PC-9 (cell line): ENCODE results near the gene YWHAG. TPM values are rescaled to one million over a fixed set of nuclear protein-coding genes. Genes with fewer than 3 reads are reported as not detected.

Experiments
- BruUV-seq: library from RNA; stranded (reverse); fragments of 400-500 nt; replicated peaks from 2 replicates; lab custom pipeline; 2021; lab: Mats Ljungman, UMichigan
- CTCF ChIA-PET: fragments of 300-600 bp; sonication (Branson Sonifier 250); formaldehyde crosslinking; loops from one replicate; lab custom pipeline; 2022; ENCODE audit warnings: antibody characterized with exemption; lab: Charles Lee
- POLR2A ChIA-PET: fragments of 300-600 bp; sonication (Branson Sonifier 250); formaldehyde crosslinking; loops from one replicate; lab custom pipeline; 2022; ENCODE audit warnings: antibody characterized with exemption; ENCODE audit not compliant: unreplicated experiment; lab: Charles Lee
- DNase-seq, 2 experiments: peaks; one replicate each; pipeline versions ENCODE4 v3.0.0 to v3.0.0-alpha.2; 2015 to 2022; ENCODE audit warnings: mixed read lengths in 1 of 2
- H2AFZ ChIP-seq: fragments of 200-600 bp; sonication (generic); 2 replicates; pipeline ENCODE4 v1.8.1; 2017; ENCODE audit warnings: antibody characterized with exemption
- H3F3A ChIP-seq: fragments of 200-600 bp; sonication (generic); 2 replicates; pipeline ENCODE4 v1.8.1; 2017; ENCODE audit warnings: antibody characterized with exemption, mild to moderate bottlenecking, low read depth; ENCODE audit not compliant: insufficient read depth
- H3K27ac ChIP-seq: fragments of 200-600 bp; sonication (generic); 2 replicates; pipeline ENCODE4 v1.6.1; 2016; ENCODE audit warnings: mixed run types
- H3K27me3 ChIP-seq: fragments of 200-600 bp; sonication (generic); 2 replicates; pipeline ENCODE4 v1.6.1; 2016; ENCODE audit warnings: low read depth, mixed run types; ENCODE audit not compliant: insufficient read depth
- H3K36me3 ChIP-seq: fragments of 200-600 bp; sonication (generic); 2 replicates; pipeline ENCODE4 v1.6.1; 2016; ENCODE audit warnings: low read depth, mixed run types
- H3K4me1 ChIP-seq: fragments of 200-600 bp; sonication (generic); replicated peaks from 2 replicates; pipeline ENCODE4 v1.6.1; 2016; ENCODE audit warnings: mixed run types; ENCODE audit not compliant: insufficient read depth
- H3K4me2 ChIP-seq: fragments of 200-600 bp; sonication (generic); 2 replicates; pipeline ENCODE4 v1.6.1; 2017; ENCODE audit warnings: mixed run types
- H3K4me3 ChIP-seq: fragments of 200-600 bp; sonication (generic); 2 replicates; pipeline ENCODE4 v1.6.1; 2016; ENCODE audit warnings: mixed run types
- H3K79me2 ChIP-seq: fragments of 200-600 bp; sonication (generic); 2 replicates; pipeline ENCODE4 v1.6.1; 2017; ENCODE audit warnings: low read depth, mixed run types
- H3K9me2 ChIP-seq: fragments of 200-600 bp; sonication (generic); 2 replicates; pipeline ENCODE4 v1.8.1; 2017; ENCODE audit warnings: mild to moderate bottlenecking; ENCODE audit not compliant: insufficient read depth
- H3K9me3 ChIP-seq: fragments of 200-600 bp; sonication (generic); 2 replicates; pipeline ENCODE4 v1.8.1; 2016; ENCODE audit warnings: low read depth; ENCODE audit not compliant: insufficient read depth
- H4K20me1 ChIP-seq: fragments of 200-600 bp; sonication (generic); 2 replicates; pipeline ENCODE4 v1.8.1; 2017; ENCODE audit not compliant: insufficient read depth
- EZH2 ChIP-seq: fragments of 200-600 bp; sonication (generic); IDR thresholded peaks from 2 replicates; pipeline ENCODE4 v1.8.0; 2017; ENCODE audit warnings: antibody characterized with exemption, low read depth
- intact Hi-C: fragments of 100-400 bp; cut with micrococcal nuclease; formaldehyde crosslinking; loops from one replicate; pipeline ENCODE4 v1.10.0; 2022; ENCODE audit not compliant: unreplicated experiment
- total RNA-seq: library from RNA; stranded (reverse); gene quantifications from 2 replicates; pipeline ENCODE4 v1.2.3, GENCODE V29; 2021
- TF ChIP-seq, protein P1 (sequence below): fragments of 200-600 bp; sonication (generic); conservative IDR thresholded peaks from 2 replicates; pipeline ENCODE4 v1.6.1; 2017; ENCODE audit warnings: mixed run types, antibody characterized with exemption, mild to moderate bottlenecking, moderate library complexity

YWHAG gene
- total RNA-seq, 1 experiment from 2014 or later = 250 TPM

DNA sequence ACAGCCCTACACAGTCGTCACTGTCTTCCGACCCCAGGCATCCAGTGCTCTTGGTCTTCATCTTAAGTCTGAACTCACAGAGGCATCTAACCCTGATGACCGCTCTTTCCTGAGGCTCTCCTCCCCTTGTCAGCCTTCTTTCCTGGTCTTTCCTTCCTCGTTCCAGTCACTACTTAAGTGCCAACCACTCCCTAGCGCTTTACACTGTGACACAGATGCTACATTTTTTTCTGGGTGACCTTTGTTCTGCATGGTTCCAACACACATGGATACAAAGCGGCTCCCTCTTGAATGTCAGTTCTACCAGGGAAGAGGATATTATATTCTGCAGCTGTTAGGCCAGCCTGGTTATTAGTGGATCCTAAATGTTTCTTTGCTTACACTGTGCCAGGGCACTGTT is 12.7 kb downstream of the YWHAG start:
- Histone ChIP-seq H3K4me1 (peaks cover 32% of the 10 kb centered on the region), H3K27me3 (no peaks in the 10 kb centered on the region), H3K9me2 (no peaks in the 10 kb centered on the region), H3K27ac (no peak overlapping the region; the same call in 1 of the 2 replicates), H4K20me1 (peaks cover 63% of the 10 kb centered on the region), H3F3A (peaks cover 65% of the 10 kb centered on the region), H3K36me3 (peaks cover 57% of the 10 kb centered on the region), H3K9me3 (no peaks in the 10 kb centered on the region), H3K79me2 (peaks cover 97% of the 10 kb centered on the region), H2AFZ (no peak overlapping the region), H3K4me3 (no peak overlapping the region), H3K4me2 (no peak overlapping the region)
- no peak for TF ChIP-seq EZH2
- TF ChIP-seq, protein P1, sequence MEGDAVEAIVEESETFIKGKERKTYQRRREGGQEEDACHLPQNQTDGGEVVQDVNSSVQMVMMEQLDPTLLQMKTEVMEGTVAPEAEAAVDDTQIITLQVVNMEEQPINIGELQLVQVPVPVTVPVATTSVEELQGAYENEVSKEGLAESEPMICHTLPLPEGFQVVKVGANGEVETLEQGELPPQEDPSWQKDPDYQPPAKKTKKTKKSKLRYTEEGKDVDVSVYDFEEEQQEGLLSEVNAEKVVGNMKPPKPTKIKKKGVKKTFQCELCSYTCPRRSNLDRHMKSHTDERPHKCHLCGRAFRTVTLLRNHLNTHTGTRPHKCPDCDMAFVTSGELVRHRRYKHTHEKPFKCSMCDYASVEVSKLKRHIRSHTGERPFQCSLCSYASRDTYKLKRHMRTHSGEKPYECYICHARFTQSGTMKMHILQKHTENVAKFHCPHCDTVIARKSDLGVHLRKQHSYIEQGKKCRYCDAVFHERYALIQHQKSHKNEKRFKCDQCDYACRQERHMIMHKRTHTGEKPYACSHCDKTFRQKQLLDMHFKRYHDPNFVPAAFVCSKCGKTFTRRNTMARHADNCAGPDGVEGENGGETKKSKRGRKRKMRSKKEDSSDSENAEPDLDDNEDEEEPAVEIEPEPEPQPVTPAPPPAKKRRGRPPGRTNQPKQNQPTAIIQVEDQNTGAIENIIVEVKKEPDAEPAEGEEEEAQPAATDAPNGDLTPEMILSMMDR = no peak
- no TSS peak for BruUV-seq
- CTCF ChIA-PET = no interaction called here
- peak; percentile 23 to 41 for DNase-seq
- POLR2A ChIA-PET = no interaction called here
- intact Hi-C loops = no loop called here

DNA sequence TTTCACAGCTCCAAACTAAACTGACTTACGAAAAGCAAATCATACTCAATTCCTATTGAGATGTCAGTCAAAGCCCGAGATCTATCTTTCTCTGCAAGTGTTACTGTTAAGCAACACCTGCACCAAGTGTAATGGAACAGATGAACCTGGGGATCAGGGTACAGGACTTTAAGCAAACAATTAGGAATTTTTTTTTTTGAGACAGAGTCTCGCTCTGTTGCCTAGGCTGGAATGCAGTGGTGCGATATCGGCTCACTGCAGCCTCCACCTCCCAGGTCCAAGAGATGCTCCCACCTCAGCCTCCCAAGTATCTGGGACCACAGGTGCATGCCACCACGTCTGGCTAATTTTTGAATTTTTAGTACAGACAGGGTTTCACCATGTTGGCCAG is 14.9 kb downstream of the YWHAG start:
- Histone ChIP-seq H3K4me3 (no peak overlapping the region), H2AFZ (no peak overlapping the region), H3K27me3 (no peaks in the 10 kb centered on the region), H3K9me2 (no peaks in the 10 kb centered on the region), H3K4me2 (no peak overlapping the region), H3K36me3 (peaks cover 51% of the 10 kb centered on the region), H3F3A (peaks cover 74% of the 10 kb centered on the region), H3K9me3 (no peaks in the 10 kb centered on the region), H3K79me2 (peaks cover 97% of the 10 kb centered on the region), H4K20me1 (peaks cover 41% of the 10 kb centered on the region), H3K27ac (peak overlapping the region; percentile 84; the same call in 1 of the 2 replicates), H3K4me1 (peaks cover 54% of the 10 kb centered on the region)
- TF ChIP-seq, protein P1 = no peak
- no peak for TF ChIP-seq EZH2
- no TSS peak for BruUV-seq
- ChIA-PET POLR2A (no interaction called here), CTCF (interaction anchor here (0.7 kb wide), 1 partner anchor 21 kb away, joined by 7 read pairs; no protein-coding TSS in a partner anchor)
- DNase-seq = no peak
- intact Hi-C loops = loop anchor here (5.0 kb wide), 1 partner anchor 78 kb away; the partner anchor contains the start of gene ZP3

DNA sequence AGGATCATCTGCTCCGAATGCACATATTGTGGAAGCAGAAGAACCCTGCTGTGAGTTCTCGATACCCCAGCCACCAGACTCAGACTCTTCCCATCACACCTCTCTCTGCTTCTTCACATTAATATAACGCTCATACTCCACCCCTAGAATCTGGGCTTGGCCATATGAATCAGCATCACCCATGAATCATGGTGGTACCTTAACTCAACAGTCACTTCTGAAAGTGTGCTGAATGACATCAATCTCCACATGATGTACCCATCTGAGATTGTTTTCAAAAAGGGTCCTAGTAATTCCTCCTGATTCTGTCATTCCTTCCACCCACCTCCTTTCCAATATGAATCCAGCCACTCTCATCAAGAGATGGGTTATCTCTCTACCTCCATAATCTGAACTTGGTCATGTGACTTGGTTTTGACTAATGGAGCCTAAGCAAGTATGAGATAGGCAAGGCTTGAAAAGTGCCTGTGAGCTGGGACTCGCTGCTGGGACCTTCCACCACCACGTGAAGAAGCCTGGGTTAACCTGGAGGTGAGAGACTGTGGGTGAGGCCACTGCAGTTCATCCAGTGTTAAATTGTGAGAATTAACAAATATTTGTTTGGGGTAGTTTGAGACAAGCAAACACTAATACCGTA is 15.4 kb downstream of the YWHAG start:
- H3K9me3 ChIP-seq = no peaks in the 10 kb centered on the region
- BruUV-seq = no TSS peak
- peak overlapping the region; percentile 84; the same call in 1 of the 2 replicates for H3K27ac ChIP-seq
- peaks cover 36% of the 10 kb centered on the region for H4K20me1 ChIP-seq
- H3K4me2 ChIP-seq = no peak overlapping the region
- H2AFZ ChIP-seq = no peak overlapping the region
- DNase-seq = no peak
- intact Hi-C loops = loop anchor here (5.0 kb wide), 1 partner anchor 79 kb away; the partner anchor contains the start of gene ZP3
- TF ChIP-seq, protein P1 = no peak
- no peak for TF ChIP-seq EZH2
- H3K79me2 ChIP-seq = peaks cover 97% of the 10 kb centered on the region
- H3F3A ChIP-seq = peaks cover 76% of the 10 kb centered on the region
- peaks cover 59% of the 10 kb centered on the region for H3K4me1 ChIP-seq
- H3K27me3 ChIP-seq = no peaks in the 10 kb centered on the region
- POLR2A ChIA-PET = no interaction called here
- no peak overlapping the region for H3K4me3 ChIP-seq
- CTCF ChIA-PET = interaction anchor here (0.6 to 0.7 kb wide), 2 partner anchors 21 to 1018 kb away, joined by 4 to 7 read pairs; no protein-coding TSS in a partner anchor
- peaks cover 47% of the 10 kb centered on the region for H3K36me3 ChIP-seq
- no peaks in the 10 kb centered on the region for H3K9me2 ChIP-seq
